Measurements from ENCODE around the gene PCDH9. TPM values are rescaled to one million over a fixed set of nuclear protein-coding genes. Genes with fewer than 3 reads are reported as not detected.
"Not testable (repeated sequence)": the region's sequence is repeated elsewhere in the genome, so short reads cannot be mapped to it uniquely, and the experiment has no call there.

Gene PCDH9
- total RNA-seq, 4 donors from 2014 or later = 5.7 to 12.9 (median 6.8) TPM

- TF ChIP-seq CTCF (IDR thresholded peaks at IDR 0.05) = no peak
- ATAC-seq (ENCODE audit: low FRiP score) = no peak
Measured at GRCh38 chr13:66790861-66791260, 439.3 kb downstream of the PCDH9 start.

GRCh38 chr13:66781241-66781640, 448.9 kb downstream of the PCDH9 start:
- ATAC-seq (ENCODE audit: low FRiP score) = no peak
- no peak for TF ChIP-seq CTCF (IDR thresholded peaks at IDR 0.05)
- no peak for DNase-seq (ENCODE audit: low spot score)

More at GRCh38 chr13:66790861-66791260, 439.3 kb downstream of the PCDH9 start:
- DNase-seq (ENCODE audit: low spot score) = no peak

- ATAC-seq (ENCODE audit: low FRiP score) = no peak
- TF ChIP-seq CTCF (IDR thresholded peaks at IDR 0.05) = no peak
- no peak for DNase-seq (ENCODE audit: low spot score)
Measured at GRCh38 chr13:66780814-66781213, 449.3 kb downstream of the PCDH9 start.

GRCh38 chr13:66778461-66778860, 451.7 kb downstream of the PCDH9 start:
- TF ChIP-seq CTCF (IDR thresholded peaks at IDR 0.05) = no peak
- DNase-seq (ENCODE audit: low spot score) = no peak
- no peak for ATAC-seq (ENCODE audit: low FRiP score)

GRCh38 chr13:66775196-66775595, 454.9 kb downstream of the PCDH9 start:
- TF ChIP-seq CTCF (IDR thresholded peaks at IDR 0.05) = no peak
- ATAC-seq (ENCODE audit: low FRiP score) = no peak

GRCh38 chr13:66774046-66774445, 456.1 kb downstream of the PCDH9 start:
- TF ChIP-seq CTCF (IDR thresholded peaks at IDR 0.05) = no peak
- ATAC-seq (ENCODE audit: low FRiP score) (no peak), DNase-seq (ENCODE audit: low spot score) (no peak)

More at GRCh38 chr13:66775196-66775595, 454.9 kb downstream of the PCDH9 start:
- DNase-seq (ENCODE audit: low spot score) = no peak

GRCh38 chr13:66765559-66765958, 464.6 kb downstream of the PCDH9 start:
- TF ChIP-seq CTCF (IDR thresholded peaks at IDR 0.05) = no peak
- ATAC-seq (ENCODE audit: low FRiP score) = no peak

GRCh38 chr13:66760678-66761077, 469.5 kb downstream of the PCDH9 start:
- not testable (repeated sequence) for DNase-seq (ENCODE audit: low spot score); ATAC-seq (ENCODE audit: low FRiP score)

More at GRCh38 chr13:66765559-66765958, 464.6 kb downstream of the PCDH9 start:
- DNase-seq (ENCODE audit: low spot score) = no peak

All from omental fat pad (tissue), 4 donors.